ENCODE results near the gene DNAJB1. TPM values are rescaled to one million over a fixed set of nuclear protein-coding genes. Genes with fewer than 3 reads are reported as not detected.

DNAJB1 gene
- total and polyA plus RNA-seq, 2 of the 13 experiments (the other 11 are each of a cell fraction or from before 2014, with no cell fraction given): 87.5 to 97.3 TPM

DNA sequence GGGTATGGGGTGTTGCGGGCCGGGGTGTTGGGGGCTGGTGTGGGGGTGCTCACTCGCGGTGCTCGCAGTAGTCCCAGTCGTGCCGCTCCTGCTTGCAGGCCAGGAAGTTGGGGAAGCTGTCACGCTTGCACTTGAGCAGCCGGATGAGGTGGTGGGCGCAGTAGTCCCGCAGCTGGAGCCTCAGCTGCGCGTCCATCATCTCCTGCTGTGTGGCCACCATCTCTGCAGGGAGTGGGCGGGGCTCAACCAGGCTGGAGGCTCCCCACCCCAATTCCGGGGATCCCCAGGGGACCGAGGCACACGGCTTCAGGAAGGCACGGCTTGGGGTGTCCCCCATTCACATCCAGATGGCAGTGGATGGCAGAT is 48.5 kb upstream of the DNAJB1 start:
- Histone ChIP-seq H3K79me2 (ENCODE audit: insufficient read depth, low read length) (peaks cover 12% of the 10 kb centered on the region), H3K27me3 (ENCODE audit: control insufficient read depth in 1 of 2, insufficient read depth in 2 of 2, low read length in 2 of 2) (no peaks in the 10 kb centered on the region; a peak in 1 of 5 replicates), H4K20me1 (ENCODE audit: insufficient read depth, low read length) (no peaks in the 10 kb centered on the region; the same call in 1 of the 2 replicates), H3K4me2 (ENCODE audit: low read depth, low read length) (no peak overlapping the region), H3K36me3 (replicated peaks in 1 of 2; ENCODE audit: control insufficient read depth in 1 of 2, insufficient read depth in 2 of 2, low read length in 2 of 2) (peaks cover 6 to 17% of the 10 kb centered on the region in 2 experiments; a peak in 3 of 5 replicates), H2AFZ (ENCODE audit: low read length) (no peak overlapping the region), H3K4me1 (ENCODE audit: insufficient read depth, low read length) (peaks cover 28% of the 10 kb centered on the region), H3K9ac (ENCODE audit: insufficient read depth, low read depth, low read length) (no peak overlapping the region), H3K27ac (ENCODE audit: extremely low read length, insufficient read depth, low read length) (no peak overlapping the region), H3K9me3 (ENCODE audit: low read length) (no peaks in the 10 kb centered on the region), H3K4me3 (replicated peaks in 1 of 3; ENCODE audit: insufficient read depth in 1 of 3, low read depth in 2 of 3, low read length in 3 of 3) (no peak overlapping the region)
- CTCF ChIA-PET (ENCODE audit: low intra/inter-chr PET ratio, low total read pairs): no interaction called here
- BruUV-seq (replicated peaks): no TSS peak
- in situ Hi-C loops (cut with HindIII; ENCODE audit: extremely low pct_ligation_motif_present, low pct_unique_long_range_greater_than_20kb) (no loop called here), intact Hi-C loops (cut with micrococcal nuclease; ENCODE audit: unreplicated experiment) (no loop called here)
- DNase-seq (ENCODE audit: low spot score) (no peak), ATAC-seq (no peak), FAIRE-seq (no peak)
- TF ChIP-seq ZNF629 (CRISPR knock-in tag; conservative IDR thresholded peaks at IDR 0.05) (no peak), RCOR2 (CRISPR knock-in tag; IDR thresholded peaks at IDR 0.05) (no peak), SUZ12 (IDR thresholded peaks at IDR 0.05; ENCODE audit: low read depth, low read length) (no peak), MAZ (IDR thresholded peaks at IDR 0.05; ENCODE audit: borderline replicate concordance, low read depth, low read length) (no peak), MAZ (CRISPR knock-in tag; IDR thresholded peaks at IDR 0.05; ENCODE audit: low read depth) (no peak), ZMYM4 (CRISPR knock-in tag; IDR thresholded peaks at IDR 0.05) (no peak), RBAK (CRISPR knock-in tag; IDR thresholded peaks at IDR 0.05) (no peak), SKI (IDR thresholded peaks at IDR 0.05; ENCODE audit: partially characterized antibody) (no peak), NFKB2 (CRISPR knock-in tag; IDR thresholded peaks at IDR 0.05; ENCODE audit: borderline replicate concordance) (no peak), GATAD2A (CRISPR knock-in tag; IDR thresholded peaks at IDR 0.05) (no peak), PHF5A (CRISPR knock-in tag; IDR thresholded peaks at IDR 0.05; ENCODE audit: low read depth, unreplicated experiment) (no peak), ZNF615 (CRISPR knock-in tag; IDR thresholded peaks at IDR 0.05; ENCODE audit: borderline replicate concordance) (no peak), ZNF749 (CRISPR knock-in tag; IDR thresholded peaks at IDR 0.05; ENCODE audit: borderline replicate concordance) (no peak), TARDBP (CRISPR knock-in tag; IDR thresholded peaks at IDR 0.05) (no peak), CAMTA2 (CRISPR knock-in tag; IDR thresholded peaks at IDR 0.05; ENCODE audit: borderline replicate concordance) (no peak), ZSCAN9 (CRISPR knock-in tag; IDR thresholded peaks at IDR 0.05; ENCODE audit: borderline replicate concordance) (no peak), ZKSCAN5 (CRISPR knock-in tag; IDR thresholded peaks at IDR 0.05) (no peak), ZNF124 (CRISPR knock-in tag; IDR thresholded peaks at IDR 0.05) (no peak), NR2F2 (IDR thresholded peaks at IDR 0.05; ENCODE audit: borderline replicate concordance, low read depth) (no peak), ATF7 (IDR thresholded peaks at IDR 0.05) (no peak), ATF7 (CRISPR knock-in tag; IDR thresholded peaks at IDR 0.05) (no peak)
- TF ChIP-seq, protein P1, sequence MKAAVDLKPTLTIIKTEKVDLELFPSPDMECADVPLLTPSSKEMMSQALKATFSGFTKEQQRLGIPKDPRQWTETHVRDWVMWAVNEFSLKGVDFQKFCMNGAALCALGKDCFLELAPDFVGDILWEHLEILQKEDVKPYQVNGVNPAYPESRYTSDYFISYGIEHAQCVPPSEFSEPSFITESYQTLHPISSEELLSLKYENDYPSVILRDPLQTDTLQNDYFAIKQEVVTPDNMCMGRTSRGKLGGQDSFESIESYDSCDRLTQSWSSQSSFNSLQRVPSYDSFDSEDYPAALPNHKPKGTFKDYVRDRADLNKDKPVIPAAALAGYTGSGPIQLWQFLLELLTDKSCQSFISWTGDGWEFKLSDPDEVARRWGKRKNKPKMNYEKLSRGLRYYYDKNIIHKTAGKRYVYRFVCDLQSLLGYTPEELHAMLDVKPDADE (CRISPR knock-in tag; IDR thresholded peaks at IDR 0.05): no peak
- 100% methylated on average over 3 of the region's 18 CpGs for WGBS (ENCODE audit: low lambda C conversion rate)
- POLR2A ChIA-PET: no interaction called here
